ENCODE measurements around the gene TBC1D14.

The TBC1D14 gene

GRCh38 chr4:6924361-6924779 lies 14.7 kb downstream of the TBC1D14 start:
- Histone ChIP-seq H3K9me2 (replicated peaks; ENCODE audit: insufficient read depth, low read length) (no peaks in the 10 kb centered on the region), H3K4me3 (ENCODE audit: insufficient read depth, low read length, poor library complexity, severe bottlenecking) (no peak overlapping the region), H3K9me3 (ENCODE audit: insufficient read depth, low read length) (no peaks in the 10 kb centered on the region), H3K27me3 (ENCODE audit: low read length) (no peaks in the 10 kb centered on the region), H3K79me2 (ENCODE audit: insufficient read depth, low read length) (no peaks in the 10 kb centered on the region), H3K27ac (ENCODE audit: low read depth, low read length) (no peak overlapping the region), H3K4me2 (ENCODE audit: low read depth, low read length, poor library complexity, severe bottlenecking) (no peak overlapping the region), H2AFZ (ENCODE audit: low read depth, low read length, severe bottlenecking) (no peak overlapping the region), H4K20me1 (ENCODE audit: low read depth, low read length) (no peaks in the 10 kb centered on the region), H3K9ac (ENCODE audit: low read length) (no peak overlapping the region), H3K36me3 (ENCODE audit: low read length) (no peaks in the 10 kb centered on the region), H3F3A (ENCODE audit: insufficient read depth) (no peaks in the 10 kb centered on the region)
- TF ChIP-seq EZH2phosphoT487 (conservative IDR thresholded peaks at IDR 0.05; ENCODE audit: low read length) (no peak), CTCF (IDR thresholded peaks at IDR 0.05; ENCODE audit: insufficient read depth, low read length, poor library complexity, severe bottlenecking) (no peak)

- TF ChIP-seq CTCF (IDR thresholded peaks at IDR 0.05; ENCODE audit: insufficient read depth, low read length, poor library complexity, severe bottlenecking) (no peak), EZH2phosphoT487 (conservative IDR thresholded peaks at IDR 0.05; ENCODE audit: low read length) (no peak)
- Histone ChIP-seq H3K9ac (ENCODE audit: low read length) (no peak overlapping the region), H3K79me2 (ENCODE audit: insufficient read depth, low read length) (no peaks in the 10 kb centered on the region), H3K27me3 (ENCODE audit: low read length) (no peaks in the 10 kb centered on the region), H2AFZ (ENCODE audit: low read depth, low read length, severe bottlenecking) (no peak overlapping the region), H3F3A (ENCODE audit: insufficient read depth) (no peaks in the 10 kb centered on the region), H3K36me3 (ENCODE audit: low read length) (no peaks in the 10 kb centered on the region), H3K4me3 (ENCODE audit: insufficient read depth, low read length, poor library complexity, severe bottlenecking) (no peak overlapping the region), H3K9me3 (ENCODE audit: insufficient read depth, low read length) (no peaks in the 10 kb centered on the region), H3K9me2 (replicated peaks; ENCODE audit: insufficient read depth, low read length) (no peaks in the 10 kb centered on the region), H3K4me2 (ENCODE audit: low read depth, low read length, poor library complexity, severe bottlenecking) (no peak overlapping the region), H4K20me1 (ENCODE audit: low read depth, low read length) (no peaks in the 10 kb centered on the region), H3K27ac (ENCODE audit: low read depth, low read length) (no peak overlapping the region)
Measured at GRCh38 chr4:6925357-6925836, 15.8 kb downstream of the TBC1D14 start.

- no peak overlapping the region for H2AFZ ChIP-seq (ENCODE audit: low read depth, low read length, severe bottlenecking)
- TF ChIP-seq EZH2phosphoT487 (conservative IDR thresholded peaks at IDR 0.05; ENCODE audit: low read length): no peak
- TF ChIP-seq CTCF (IDR thresholded peaks at IDR 0.05; ENCODE audit: insufficient read depth, low read length, poor library complexity, severe bottlenecking): no peak
- no peaks in the 10 kb centered on the region for H3F3A ChIP-seq (ENCODE audit: insufficient read depth)
- no peak overlapping the region for H3K4me3 ChIP-seq (ENCODE audit: insufficient read depth, low read length, poor library complexity, severe bottlenecking)
- no peaks in the 10 kb centered on the region for H3K36me3 ChIP-seq (ENCODE audit: low read length)
- H3K9me2 ChIP-seq (replicated peaks; ENCODE audit: insufficient read depth, low read length): no peaks in the 10 kb centered on the region
- no peaks in the 10 kb centered on the region for H3K27me3 ChIP-seq (ENCODE audit: low read length)
- H3K27ac ChIP-seq (ENCODE audit: low read depth, low read length): no peak overlapping the region
- no peak overlapping the region for H3K9ac ChIP-seq (ENCODE audit: low read length)
- H3K9me3 ChIP-seq (ENCODE audit: insufficient read depth, low read length): no peaks in the 10 kb centered on the region
- H3K79me2 ChIP-seq (ENCODE audit: insufficient read depth, low read length): no peaks in the 10 kb centered on the region
- no peaks in the 10 kb centered on the region for H4K20me1 ChIP-seq (ENCODE audit: low read depth, low read length)
- no peak overlapping the region for H3K4me2 ChIP-seq (ENCODE audit: low read depth, low read length, poor library complexity, severe bottlenecking)
Measured at GRCh38 chr4:6926081-6926480, 16.5 kb downstream of the TBC1D14 start.

Data from SU-DHL-6 (cell line).